HG03280 (cell line): ENCODE results near the gene NRXN3.

Experiments
- ATAC-seq: cut with Tn5 transposase; IDR thresholded peaks from one replicate; pipeline ENCODE4 v1.9.1; 2021; ENCODE audit warnings: mild to moderate bottlenecking, moderate library complexity; ENCODE audit not compliant: unreplicated experiment

Gene NRXN3

GRCh38 chr14:79421811-79422210 lies 1251.6 kb downstream of the NRXN3 start:
- ATAC-seq = no peak

GRCh38 chr14:79424462-79424861 lies 1254.3 kb downstream of the NRXN3 start:
- ATAC-seq = no peak

GRCh38 chr14:79426103-79426755 lies 1256.1 kb downstream of the NRXN3 start:
- no peak for ATAC-seq

GRCh38 chr14:79432640-79433039 lies 1262.5 kb downstream of the NRXN3 start:
- no peak for ATAC-seq

- ATAC-seq = no peak
These were observed 1266.2 kb downstream of the NRXN3 start for GRCh38 chr14:79436335-79436734.

GRCh38 chr14:79437951-79438350 lies 1267.8 kb downstream of the NRXN3 start:
- ATAC-seq = no peak

- ATAC-seq = no peak
These were observed 1268.6 kb downstream of the NRXN3 start for GRCh38 chr14:79438696-79439342.

GRCh38 chr14:79442786-79443185 lies 1272.6 kb downstream of the NRXN3 start:
- ATAC-seq = no peak

GRCh38 chr14:79443602-79444001 lies 1273.4 kb downstream of the NRXN3 start:
- no peak for ATAC-seq

GRCh38 chr14:79448960-79449359 lies 1278.8 kb downstream of the NRXN3 start:
- no peak for ATAC-seq

GRCh38 chr14:79451601-79452000 lies 1281.4 kb downstream of the NRXN3 start:
- no peak for ATAC-seq

GRCh38 chr14:79453276-79453675 lies 1283.1 kb downstream of the NRXN3 start:
- no peak for ATAC-seq

GRCh38 chr14:79464468-79464867 lies 1294.3 kb downstream of the NRXN3 start:
- no peak for ATAC-seq

GRCh38 chr14:79465651-79466050 lies 1295.5 kb downstream of the NRXN3 start:
- no peak for ATAC-seq

- no peak for ATAC-seq
These were observed 1296.9 kb downstream of the NRXN3 start for GRCh38 chr14:79466938-79467527.

- no peak for ATAC-seq
These were observed 1297.7 kb downstream of the NRXN3 start for GRCh38 chr14:79467835-79468234.

- ATAC-seq = no peak
These were observed 1298.3 kb downstream of the NRXN3 start for GRCh38 chr14:79468486-79468885.

GRCh38 chr14:79473651-79474050 lies 1303.5 kb downstream of the NRXN3 start:
- ATAC-seq = no peak

GRCh38 chr14:79475887-79476532 lies 1305.8 kb downstream of the NRXN3 start:
- ATAC-seq = no peak

GRCh38 chr14:79476552-79476951 lies 1306.4 kb downstream of the NRXN3 start:
- ATAC-seq = no peak

- no peak for ATAC-seq
These were observed 1310.0 kb downstream of the NRXN3 start for GRCh38 chr14:79480212-79480611.

- no peak for ATAC-seq
These were observed 1312.7 kb downstream of the NRXN3 start for GRCh38 chr14:79482825-79483224.
